ENCODE measurements around the gene MYL9. TPM values are rescaled to one million over a fixed set of nuclear protein-coding genes. Genes with fewer than 3 reads are reported as not detected.

The MYL9 gene
- total RNA-seq, 2 donors from 2014 or later: 4.4 to 10.1 TPM

Other genes starting within 250 kb of the MYL9 start
- 10 to 100 TPM; 34.8 to 83.7 TPM for gene DLGAP4, start 235.2 kb upstream of the MYL9 start, total RNA-seq
- 10 to 100 TPM; 43.8 to 57.1 TPM for gene TGIF2, start 32.1 kb downstream of the MYL9 start, total RNA-seq
- 100 to 1,000 TPM in 1 of 2 donors, 10 to 100 TPM in 1; 60.8 to 186 TPM for gene RAB5IF, start 64.3 kb downstream of the MYL9 start, total RNA-seq
- gene SLA2, start 104.7 kb downstream of the MYL9 start, total RNA-seq: 10 to 100 TPM; 42.4 to 43.7 TPM
- gene NDRG3, start 204.6 kb downstream of the MYL9 start, total RNA-seq: 10 to 100 TPM; 30.5 to 30.7 TPM
- 10 to 100 TPM; 31.8 to 34.8 TPM for gene DSN1, start 232.2 kb downstream of the MYL9 start, total RNA-seq

Measured in activated T-helper 17 cell treated with anti-CD3 and anti-CD28 coated beads, Interleukin-2, amount 50 U/mL, for 72 hours (primary cell).